GM19455 (cell line): Measurements from ENCODE around the gene PTGER2.

Experiments used
- ATAC-seq: cut with Tn5 transposase; IDR thresholded peaks from one replicate; pipeline ENCODE4 v1.9.1; 2021; ENCODE audit not compliant: unreplicated experiment

The PTGER2 gene

GRCh38 chr14:52369305-52369801 lies 55.2 kb downstream of the PTGER2 start:
- ATAC-seq, result no peak

GRCh38 chr14:52370406-52370935 lies 56.4 kb downstream of the PTGER2 start:
- ATAC-seq, result no peak

- no peak for ATAC-seq
These were observed 63.8 kb downstream of the PTGER2 start for GRCh38 chr14:52377940-52378339.
